ENCODE measurements around the gene IPO5. TPM values are rescaled to one million over a fixed set of nuclear protein-coding genes. Genes with fewer than 3 reads are reported as not detected.

Gene IPO5
- total RNA-seq, 2 experiments from 2014 or later = 81.8 to 116 TPM

GRCh38 chr13:97932036-97932435 lies 21.4 kb upstream of the IPO5 start:
- DNase-seq (ENCODE audit: low spot score) = no peak
- Histone ChIP-seq H3K4me2 (ENCODE audit: low read length) (no peak overlapping the region), H3K9me3 (ENCODE audit: low read length) (no peaks in the 10 kb centered on the region), H3K4me1 (ENCODE audit: insufficient read depth, low read length, poor library complexity, severe bottlenecking) (no peaks in the 10 kb centered on the region), H3K9me2 (ENCODE audit: insufficient read depth, low read length) (no peaks in the 10 kb centered on the region), H3K36me3 (ENCODE audit: insufficient read depth, low read length) (no peaks in the 10 kb centered on the region), H3K4me3 (ENCODE audit: low read depth, low read length, poor library complexity, severe bottlenecking) (no peak overlapping the region), H3K79me2 (ENCODE audit: insufficient read depth, low read depth, low read length) (no peaks in the 10 kb centered on the region), H4K20me1 (ENCODE audit: insufficient read depth, low read length) (no peaks in the 10 kb centered on the region), H3K27ac (ENCODE audit: low read depth, low read length, poor library complexity, severe bottlenecking) (no peak overlapping the region), H2AFZ (ENCODE audit: low read length) (no peak overlapping the region)
- POLR2A ChIA-PET = interaction anchor here (0.7 kb wide), 1 partner anchor 1613 kb away, joined by 3 read pairs; no protein-coding TSS in a partner anchor
- CTCF ChIA-PET (ENCODE audit: unreplicated experiment) = no interaction called here
- TF ChIP-seq EZH2phosphoT487 (IDR thresholded peaks at IDR 0.05; ENCODE audit: borderline replicate concordance, low read depth, low read length) = no peak
- no peak for TF ChIP-seq CTCF (conservative IDR thresholded peaks at IDR 0.05; ENCODE audit: low read length)
- no TSS peak for BruUV-seq (replicated peaks)
- intact Hi-C loops (cut with micrococcal nuclease; ENCODE audit: unreplicated experiment) = no loop called here

GRCh38 chr13:97932647-97933046 lies 20.8 kb upstream of the IPO5 start:
- DNase-seq (ENCODE audit: low spot score) = no peak

More at GRCh38 chr13:97932647-97933046, 20.8 kb upstream of the IPO5 start:
- no peaks in the 10 kb centered on the region for H3K36me3 ChIP-seq (ENCODE audit: insufficient read depth, low read length)
- no peaks in the 10 kb centered on the region for H3K9me3 ChIP-seq (ENCODE audit: low read length)
- no peak overlapping the region for H3K4me3 ChIP-seq (ENCODE audit: low read depth, low read length, poor library complexity, severe bottlenecking)
- no peak overlapping the region for H2AFZ ChIP-seq (ENCODE audit: low read length)
- no peaks in the 10 kb centered on the region for H3K4me1 ChIP-seq (ENCODE audit: insufficient read depth, low read length, poor library complexity, severe bottlenecking)
- no peak overlapping the region for H3K4me2 ChIP-seq (ENCODE audit: low read length)
- H3K79me2 ChIP-seq (ENCODE audit: insufficient read depth, low read depth, low read length) = no peaks in the 10 kb centered on the region
- no peaks in the 10 kb centered on the region for H3K9me2 ChIP-seq (ENCODE audit: insufficient read depth, low read length)
- intact Hi-C loops (cut with micrococcal nuclease; ENCODE audit: unreplicated experiment) = no loop called here
- no TSS peak for BruUV-seq (replicated peaks)
- no peak overlapping the region for H3K27ac ChIP-seq (ENCODE audit: low read depth, low read length, poor library complexity, severe bottlenecking)
- TF ChIP-seq EZH2phosphoT487 (IDR thresholded peaks at IDR 0.05; ENCODE audit: borderline replicate concordance, low read depth, low read length) = no peak
- no peak for TF ChIP-seq CTCF (conservative IDR thresholded peaks at IDR 0.05; ENCODE audit: low read length)
- no peaks in the 10 kb centered on the region for H4K20me1 ChIP-seq (ENCODE audit: insufficient read depth, low read length)
- ChIA-PET POLR2A (interaction anchor here (0.6 kb wide), 2 partner anchors 116 to 400 kb away, joined by 4 to 5 read pairs; no protein-coding TSS in a partner anchor), CTCF (ENCODE audit: unreplicated experiment) (no interaction called here)
